Choroid plexus epithelial cell (primary cell): Measurements from ENCODE around the gene ASCC1.

Source experiments
- DNase-seq: peaks from one replicate; pipeline ENCODE4 v3.0.0-alpha.2; 2010; ENCODE audit warnings: low read depth
- H3K4me3 ChIP-seq: 2 replicates; pipeline ENCODE4 v1.5.1; 2011; ENCODE audit warnings: low read depth, mild to moderate bottlenecking, control low read depth, low read length, moderate library complexity
- CTCF ChIP-seq: conservative IDR thresholded peaks from 2 replicates; pipeline ENCODE4 v1.5.1; 2011; ENCODE audit warnings: low read depth, mild to moderate bottlenecking, control low read depth, inconsistent platforms, low read length, moderate library complexity

ASCC1 gene

GRCh38 chr10:72087392-72087968 is 128.6 kb downstream of the ASCC1 start:
- no peak for TF ChIP-seq CTCF
- peak overlapping the region; percentile 49 for H3K4me3 ChIP-seq
- no peak for DNase-seq

DNA sequence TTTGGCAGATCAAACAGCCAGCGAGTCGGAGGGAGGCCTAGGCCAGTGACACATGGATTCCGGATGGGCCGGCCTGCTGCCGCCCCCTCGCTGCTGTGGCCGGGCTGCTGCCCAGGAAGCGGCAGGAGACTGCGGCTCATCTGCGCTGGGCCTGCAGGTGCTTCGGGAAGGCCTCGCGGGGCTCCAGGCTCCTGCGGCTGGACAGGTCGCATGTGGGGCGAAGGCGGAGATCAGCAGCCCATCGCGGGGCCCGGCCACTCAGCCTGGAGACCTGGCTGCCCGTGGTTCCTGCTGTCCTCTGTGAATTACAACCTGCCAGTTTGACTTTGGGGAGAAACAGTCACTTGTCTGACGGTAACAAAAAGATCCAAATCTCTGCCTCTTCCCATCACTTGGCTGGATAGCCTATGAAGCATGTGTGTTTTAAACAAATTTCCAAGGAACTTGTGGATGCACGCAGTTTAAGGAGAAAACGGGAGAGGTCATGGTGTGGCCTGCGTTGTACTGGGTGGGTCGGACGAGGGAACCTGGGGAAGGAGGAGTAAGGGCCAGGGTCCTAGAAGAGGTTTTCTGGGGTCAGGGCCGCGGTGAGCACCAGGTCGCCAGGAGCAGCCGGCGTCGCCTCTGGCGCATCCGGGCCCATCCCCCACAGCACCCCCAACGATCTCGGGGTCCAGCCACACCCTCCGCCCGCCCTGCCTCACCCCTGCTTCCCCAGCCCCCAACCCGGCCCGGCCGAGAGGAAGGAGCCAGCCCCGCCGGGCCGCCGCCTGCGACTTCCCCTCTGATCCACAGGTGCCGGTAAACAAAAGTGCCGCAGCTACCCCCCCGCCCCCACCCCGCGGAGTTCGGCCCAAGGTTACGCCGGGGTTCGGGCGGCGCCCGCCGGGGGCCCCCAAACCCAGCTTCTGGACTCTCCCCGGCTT is 129.3 kb downstream of the ASCC1 start:
- TF ChIP-seq CTCF, result peak; percentile 32
- peak overlapping the region; percentile 49 for H3K4me3 ChIP-seq
- DNase-seq, result peak; percentile 32

DNA sequence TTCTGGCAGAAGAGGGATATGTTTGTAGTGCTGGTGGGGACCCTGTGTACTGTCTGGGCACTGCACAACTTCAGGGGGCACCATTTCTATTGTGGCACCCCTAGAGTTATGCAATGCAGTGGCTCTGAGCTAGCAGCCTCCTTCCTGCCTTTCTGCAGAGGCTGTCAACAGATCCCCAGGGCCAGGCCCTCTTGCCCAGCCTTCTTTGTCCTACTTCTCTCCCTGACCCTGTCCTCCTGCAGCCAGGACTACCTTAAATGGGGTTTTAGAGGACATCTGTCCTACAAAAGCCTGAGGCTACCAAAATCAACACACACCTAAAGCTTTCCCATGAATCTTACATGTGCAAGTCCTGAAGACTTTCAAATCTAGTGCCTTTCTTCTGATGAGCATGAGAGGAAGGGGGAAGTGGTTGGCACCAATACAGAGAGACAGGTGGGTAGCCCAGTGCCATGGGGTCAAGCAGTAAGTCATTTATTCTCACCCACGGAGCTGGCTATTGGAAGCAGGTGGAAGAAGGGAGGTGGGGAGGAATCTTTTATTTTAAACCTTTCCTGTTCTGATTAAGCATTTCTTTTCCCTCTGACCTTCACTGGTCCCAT is 130.1 kb downstream of the ASCC1 start:
- no peak for DNase-seq
- H3K4me3 ChIP-seq, result no peak overlapping the region
- TF ChIP-seq CTCF, result no peak

GRCh38 chr10:72085166-72085565 is 130.9 kb downstream of the ASCC1 start:
- H3K4me3 ChIP-seq, result no peak overlapping the region
- no peak for DNase-seq
- TF ChIP-seq CTCF, result no peak

DNA sequence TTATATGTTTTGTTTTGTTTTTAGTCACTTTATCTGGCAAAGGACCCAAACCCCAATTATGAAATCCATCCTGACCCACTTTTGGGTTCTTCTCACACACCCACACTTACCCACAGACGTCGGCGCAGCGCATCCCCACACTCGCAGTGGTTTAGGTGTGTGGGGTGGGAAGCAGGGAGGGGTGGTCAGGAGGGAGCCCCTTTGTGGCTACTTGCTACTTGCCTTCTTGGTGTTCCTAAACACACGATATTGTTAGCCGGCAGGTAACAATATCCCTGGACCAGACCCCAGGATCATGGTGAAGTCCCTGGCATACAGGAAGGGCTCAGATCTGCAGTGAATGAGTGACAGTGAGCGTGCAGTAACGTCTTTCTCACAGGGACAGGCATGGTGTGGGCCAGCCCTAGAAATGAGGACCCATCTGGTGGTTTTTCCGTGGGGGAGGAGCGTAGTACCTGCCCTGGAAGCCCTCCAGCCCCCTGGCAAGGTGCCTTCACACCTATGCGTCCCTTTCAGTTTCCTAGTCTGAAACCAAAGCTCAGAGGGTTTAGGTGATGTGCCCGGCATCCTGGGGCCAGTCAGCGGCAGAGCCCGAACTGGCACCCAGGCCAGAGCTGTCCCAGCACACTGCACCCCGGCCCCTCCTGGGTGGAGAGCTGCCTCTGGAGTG is 132.2 kb downstream of the ASCC1 start:
- no peak for TF ChIP-seq CTCF
- H3K4me3 ChIP-seq, result no peak overlapping the region
- DNase-seq, result no peak

- DNase-seq, result no peak
- H3K4me3 ChIP-seq, result no peak overlapping the region
- TF ChIP-seq CTCF, result no peak
Measured at GRCh38 chr10:72082856-72083789, 133.0 kb downstream of the ASCC1 start.
